NCI-H526 (cell line): Measurements from ENCODE around the gene FLRT2.

Experiments used
- DNase-seq, 2 experiments: peaks; one replicate each; lab custom pipeline; 2025; lab: John Stamatoyannopoulos, UW

FLRT2 gene

GRCh38 chr14:85529803-85530574 lies at the start of gene FLRT2:
Gene FLRT2, plus strand, starts transcription at chr14:85530144. Its CDS starts 91,371 bp downstream, at chr14:85621515.
- DNase-seq: peak in 1 of 2 experiments; percentile 33

GRCh38 chr14:85481471-85481870 lies 48.5 kb upstream of the FLRT2 start:
- DNase-seq: no peak

GRCh38 chr14:85482552-85482951 lies 47.4 kb upstream of the FLRT2 start:
- no peak for DNase-seq

- no peak for DNase-seq
Measured at GRCh38 chr14:85483037-85483436, 46.9 kb upstream of the FLRT2 start.

DNA sequence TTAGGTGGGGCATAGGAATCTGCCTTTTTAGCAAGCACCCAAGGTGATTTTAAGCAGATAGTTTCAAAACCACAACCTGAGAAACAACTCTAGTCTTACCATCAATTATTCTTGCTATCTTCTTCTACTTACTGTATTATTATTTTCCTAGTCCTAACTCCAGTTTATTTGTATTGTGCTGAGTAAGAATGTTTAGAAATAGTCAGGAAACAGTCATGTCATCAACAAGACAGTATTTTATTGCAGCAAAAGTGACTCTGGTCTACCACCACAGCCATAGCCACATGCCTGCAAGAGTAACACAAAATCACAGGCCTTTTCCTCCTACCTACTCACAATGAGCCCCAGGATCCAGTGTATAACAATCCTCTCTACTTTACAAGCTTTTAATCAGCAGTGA lies 46.3 kb upstream of the FLRT2 start:
- DNase-seq: no peak

DNA sequence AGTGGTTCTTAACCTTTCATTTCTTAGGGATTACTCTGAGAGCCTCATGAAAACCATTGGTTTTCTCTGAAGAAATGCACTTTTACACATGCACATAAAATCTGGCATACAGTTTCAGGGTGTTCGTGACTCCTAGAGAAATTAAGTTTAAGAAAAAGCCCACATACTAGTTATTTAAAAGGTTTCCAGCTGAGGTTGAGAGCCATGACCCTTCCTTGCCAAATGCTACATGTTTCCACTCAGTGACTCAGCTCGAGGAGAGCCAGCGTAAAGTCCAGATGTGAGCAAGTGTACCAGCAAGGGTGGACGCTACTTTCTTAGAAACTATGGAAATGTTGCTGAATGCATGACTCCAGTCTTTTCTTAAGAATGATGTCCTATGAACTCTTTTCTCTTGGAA lies 42.7 kb upstream of the FLRT2 start:
- no peak for DNase-seq

DNA sequence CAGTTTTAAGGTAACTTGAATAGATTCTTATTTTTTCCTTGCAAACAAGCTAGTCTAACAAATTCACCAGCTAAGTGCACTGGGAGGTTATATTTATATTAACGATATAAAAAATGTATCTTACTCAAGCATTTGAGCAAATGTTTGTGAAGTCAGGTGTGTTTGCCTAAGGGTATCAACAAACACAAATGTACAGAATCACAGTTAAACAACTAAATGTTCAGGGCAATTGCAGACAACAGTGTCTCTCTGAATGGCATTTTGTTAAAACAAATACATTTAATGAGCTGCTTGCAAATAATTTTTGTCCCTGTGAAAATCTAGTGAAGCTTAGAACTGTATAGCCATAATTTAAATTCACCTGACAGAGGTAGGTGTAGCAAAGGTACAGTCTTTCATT lies 28.2 kb upstream of the FLRT2 start:
- peak; percentile 34 to 50 for DNase-seq

- DNase-seq: peak in 1 of 2 experiments; percentile 3
Measured at GRCh38 chr14:85508863-85509262, 21.1 kb upstream of the FLRT2 start.

DNA sequence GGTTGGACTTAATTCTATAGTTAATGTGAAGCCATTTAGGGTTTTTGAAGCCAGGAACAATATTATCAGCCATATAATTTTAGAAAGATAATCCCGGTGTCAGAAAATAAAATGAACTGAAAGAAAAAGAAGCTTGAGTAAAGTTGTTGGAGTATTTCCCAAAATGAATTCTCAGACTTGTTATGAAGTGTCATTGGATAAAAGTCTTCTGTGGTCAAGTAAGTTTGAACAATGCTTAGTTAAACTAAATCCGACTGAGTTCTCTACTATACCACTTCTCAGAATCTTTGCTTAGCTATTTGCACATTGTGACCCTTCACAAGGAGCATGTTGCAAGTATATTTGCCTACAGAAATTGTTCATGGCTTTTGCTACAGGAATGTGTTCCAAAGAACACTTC lies 17.5 kb upstream of the FLRT2 start:
- no peak for DNase-seq

GRCh38 chr14:85514487-85514886 lies 15.5 kb upstream of the FLRT2 start:
- DNase-seq: no peak

GRCh38 chr14:85516239-85517113 lies 13.5 kb upstream of the FLRT2 start:
- no peak for DNase-seq

DNA sequence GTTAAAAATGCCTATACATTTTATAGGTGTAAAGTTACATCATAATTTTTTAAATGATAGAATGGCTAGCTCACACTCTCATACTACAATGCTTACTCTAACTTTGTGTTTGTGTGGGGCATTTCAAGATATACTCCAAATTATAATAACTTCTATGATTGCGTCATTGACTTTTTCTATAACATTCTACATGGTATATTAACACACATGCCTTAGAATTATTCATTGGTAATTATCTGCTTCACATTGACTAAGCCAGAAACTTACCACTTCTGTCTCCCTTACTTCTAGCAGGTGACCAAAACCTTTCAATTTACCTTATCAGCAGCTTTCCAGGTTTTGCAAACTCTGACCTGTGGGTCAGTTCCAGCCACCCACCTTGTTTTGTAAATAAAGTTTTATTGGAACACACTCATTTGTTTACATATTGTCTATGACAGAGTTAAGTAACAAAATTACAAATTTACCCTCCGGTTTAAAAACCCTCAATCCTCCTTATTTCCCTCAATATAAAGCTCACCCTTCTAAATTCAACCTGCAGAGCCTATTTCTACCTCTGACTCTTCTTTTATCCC lies 12.7 kb upstream of the FLRT2 start:
- DNase-seq: no peak

- no peak for DNase-seq
Measured at GRCh38 chr14:85519661-85520305, 10.2 kb upstream of the FLRT2 start.

DNA sequence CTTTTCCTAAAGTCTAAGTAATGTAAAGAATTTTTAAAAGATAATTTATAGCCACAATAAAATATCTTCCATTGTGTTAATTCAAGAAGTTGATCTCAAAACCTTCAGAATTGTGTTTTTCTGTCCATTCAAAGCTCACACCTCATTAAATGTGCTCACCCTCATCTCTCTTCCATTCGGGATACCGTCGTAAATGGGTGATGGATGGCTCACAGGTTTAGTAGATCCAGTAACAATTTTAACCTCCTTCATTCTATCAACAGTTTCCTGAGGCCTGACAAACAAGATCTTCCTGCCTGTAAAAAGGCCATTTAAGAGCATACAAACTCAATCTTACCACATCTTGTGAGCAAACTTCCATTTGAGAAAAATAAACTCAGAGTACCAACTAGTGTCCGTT lies 9.4 kb upstream of the FLRT2 start:
- DNase-seq: no peak

GRCh38 chr14:85523624-85524023 lies 6.3 kb upstream of the FLRT2 start:
- no peak for DNase-seq

- no peak for DNase-seq
Measured at GRCh38 chr14:85527006-85527405, 2.9 kb upstream of the FLRT2 start.

DNA sequence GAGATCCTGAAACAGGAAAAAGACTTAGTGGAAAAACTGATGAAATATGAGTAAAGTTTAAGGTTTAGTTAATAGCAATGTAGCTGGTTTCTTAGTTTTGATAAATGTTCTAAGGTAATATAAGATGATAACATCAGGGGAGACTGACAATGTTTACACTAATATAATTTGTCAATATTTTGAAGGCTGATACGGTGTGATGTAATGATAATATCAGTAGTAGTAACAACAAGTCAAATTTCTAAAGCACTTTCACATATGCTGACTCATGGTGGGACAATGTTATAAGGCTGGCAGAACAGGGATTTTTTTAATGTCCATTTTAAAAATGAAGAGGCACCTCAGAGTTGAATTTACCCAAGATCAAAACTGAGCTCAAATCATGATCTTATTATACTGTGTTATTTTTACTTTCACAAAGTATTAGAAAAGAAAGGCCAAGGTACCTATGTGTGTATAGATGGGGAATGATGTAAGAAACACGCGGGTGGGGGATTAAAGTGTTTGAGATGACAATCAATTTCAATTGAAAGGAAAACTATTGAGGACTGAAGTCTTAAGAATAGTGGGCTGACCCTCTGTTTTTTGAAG lies 2.4 kb upstream of the FLRT2 start:
- no peak for DNase-seq

DNA sequence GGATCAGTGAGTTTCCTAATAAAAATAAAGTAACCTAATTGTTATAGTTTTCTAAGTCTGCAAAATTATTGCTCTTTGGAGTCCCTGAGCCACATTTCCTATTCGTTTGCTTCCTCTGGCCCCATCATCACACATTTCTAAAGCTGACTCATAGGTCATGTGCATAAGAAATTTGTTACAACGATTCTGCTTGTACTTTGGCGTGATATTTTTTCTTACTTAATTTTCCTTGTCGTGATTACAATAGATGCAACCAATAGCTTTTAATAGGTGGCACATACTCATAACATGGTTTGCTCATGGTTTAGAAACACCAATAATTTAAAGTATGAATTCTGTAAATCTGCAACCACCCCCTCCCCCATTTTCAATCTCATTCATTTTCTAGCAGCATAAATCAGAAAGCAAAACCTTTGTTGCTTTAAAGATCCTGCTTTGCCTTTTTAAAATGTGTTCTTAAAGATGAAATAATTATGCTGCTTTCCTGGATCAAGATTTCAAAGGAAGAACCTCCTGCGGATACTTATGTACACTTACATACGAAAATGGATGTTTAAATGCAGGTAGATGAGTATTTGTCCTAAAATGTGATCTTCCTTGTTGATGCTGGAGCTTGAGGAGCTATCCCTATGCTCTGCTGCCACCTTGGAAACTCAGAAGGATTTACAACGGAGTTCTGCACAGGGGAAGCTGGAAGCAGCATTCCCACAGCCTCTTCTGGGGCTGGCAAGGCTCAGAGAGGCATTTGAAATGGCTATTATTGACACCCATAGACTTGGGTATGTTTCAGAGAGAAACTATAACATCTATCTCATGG lies 1.7 kb upstream of the FLRT2 start:
- peak; percentile 39 to 64 for DNase-seq

- DNase-seq: peak in 1 of 2 experiments; percentile 22
Measured at GRCh38 chr14:85528897-85529631, 880 bp upstream of the FLRT2 start.

- no peak for DNase-seq
Measured at GRCh38 chr14:85530626-85531025, 682 bp downstream of the FLRT2 start.
